ENCODE measurements around the gene FLNB.

GRCh38 chr3:58144478-58145325 lies 136.5 kb downstream of the FLNB start:
- TF ChIP-seq CTCF (conservative IDR thresholded peaks at IDR 0.05): no peak
- no peak for TF ChIP-seq ZFX (IDR thresholded peaks at IDR 0.05)
